ENCODE results near the gene GRK5.

Gene GRK5

GRCh38 chr10:119483001-119483400 lies 275.6 kb downstream of the GRK5 start:
- TF ChIP-seq CTCF (IDR thresholded peaks at IDR 0.05; ENCODE audit: low read depth, low read length) (no peak), EZH2phosphoT487 (IDR thresholded peaks at IDR 0.05; ENCODE audit: low read depth) (no peak)
- Histone ChIP-seq H2AFZ (ENCODE audit: low read depth, low read length) (no peak overlapping the region), H3K4me2 (ENCODE audit: low read length) (no peak overlapping the region), H3K4me1 (ENCODE audit: low read length) (peaks cover 15% of the 10 kb centered on the region), H3K4me3 (ENCODE audit: low read length) (no peak overlapping the region), H3K9me3 (ENCODE audit: insufficient read depth, low read length) (no peaks in the 10 kb centered on the region), H3K27me3 (ENCODE audit: low read depth, low read length) (peaks cover 5% of the 10 kb centered on the region; the same call in 1 of the 2 replicates), H3K9ac (ENCODE audit: low read length) (no peak overlapping the region), H3K36me3 (replicated peaks; ENCODE audit: low read depth, low read length) (no peaks in the 10 kb centered on the region), H3K27ac (ENCODE audit: low read length) (no peak overlapping the region), H3K79me2 (ENCODE audit: low read length) (no peaks in the 10 kb centered on the region), H4K20me1 (ENCODE audit: insufficient read depth, low read length) (no peaks in the 10 kb centered on the region)

GRCh38 chr10:119483839-119484238 lies 276.5 kb downstream of the GRK5 start:
- H3K4me2 ChIP-seq (ENCODE audit: low read length): no peak overlapping the region
- no peak overlapping the region for H3K27ac ChIP-seq (ENCODE audit: low read length)
- H3K36me3 ChIP-seq (replicated peaks; ENCODE audit: low read depth, low read length): no peaks in the 10 kb centered on the region
- no peaks in the 10 kb centered on the region for H3K9me3 ChIP-seq (ENCODE audit: insufficient read depth, low read length)
- no peak overlapping the region for H2AFZ ChIP-seq (ENCODE audit: low read depth, low read length)
- peaks cover 5% of the 10 kb centered on the region; the same call in 1 of the 2 replicates for H3K27me3 ChIP-seq (ENCODE audit: low read depth, low read length)
- no peak for TF ChIP-seq CTCF (IDR thresholded peaks at IDR 0.05; ENCODE audit: low read depth, low read length)
- TF ChIP-seq EZH2phosphoT487 (IDR thresholded peaks at IDR 0.05; ENCODE audit: low read depth): no peak
- no peaks in the 10 kb centered on the region for H3K79me2 ChIP-seq (ENCODE audit: low read length)
- H4K20me1 ChIP-seq (ENCODE audit: insufficient read depth, low read length): no peaks in the 10 kb centered on the region
- no peak overlapping the region for H3K4me3 ChIP-seq (ENCODE audit: low read length)
- peaks cover 7% of the 10 kb centered on the region for H3K4me1 ChIP-seq (ENCODE audit: low read length)
- H3K9ac ChIP-seq (ENCODE audit: low read length): no peak overlapping the region

- Histone ChIP-seq H3K27ac (ENCODE audit: low read length) (no peak overlapping the region), H3K79me2 (ENCODE audit: low read length) (no peaks in the 10 kb centered on the region), H3K4me3 (ENCODE audit: low read length) (no peak overlapping the region), H3K9me3 (ENCODE audit: insufficient read depth, low read length) (no peaks in the 10 kb centered on the region), H2AFZ (ENCODE audit: low read depth, low read length) (no peak overlapping the region), H3K9ac (ENCODE audit: low read length) (no peak overlapping the region), H3K4me2 (ENCODE audit: low read length) (no peak overlapping the region), H3K36me3 (replicated peaks; ENCODE audit: low read depth, low read length) (no peaks in the 10 kb centered on the region), H3K27me3 (ENCODE audit: low read depth, low read length) (no peaks in the 10 kb centered on the region), H3K4me1 (ENCODE audit: low read length) (peaks cover 8% of the 10 kb centered on the region), H4K20me1 (ENCODE audit: insufficient read depth, low read length) (no peaks in the 10 kb centered on the region)
- no peak for TF ChIP-seq CTCF (IDR thresholded peaks at IDR 0.05; ENCODE audit: low read depth, low read length)
- TF ChIP-seq EZH2phosphoT487 (IDR thresholded peaks at IDR 0.05; ENCODE audit: low read depth): no peak
Observed at GRCh38 chr10:119488675-119489074, 281.3 kb downstream of the GRK5 start.

- H3K27ac ChIP-seq (ENCODE audit: low read length): no peak overlapping the region
- peak overlapping the region; percentile 52; the same call in 1 of the 2 replicates for H2AFZ ChIP-seq (ENCODE audit: low read depth, low read length)
Observed at GRCh38 chr10:119489991-119490326, 282.6 kb downstream of the GRK5 start.

More at GRCh38 chr10:119489991-119490326, 282.6 kb downstream of the GRK5 start:
- H3K4me1 ChIP-seq (ENCODE audit: low read length): peaks cover 15% of the 10 kb centered on the region
- peak overlapping the region; percentile 87 for H3K4me2 ChIP-seq (ENCODE audit: low read length)
- H4K20me1 ChIP-seq (ENCODE audit: insufficient read depth, low read length): no peaks in the 10 kb centered on the region
- no peaks in the 10 kb centered on the region for H3K27me3 ChIP-seq (ENCODE audit: low read depth, low read length)
- no peaks in the 10 kb centered on the region for H3K36me3 ChIP-seq (replicated peaks; ENCODE audit: low read depth, low read length)
- no peaks in the 10 kb centered on the region for H3K79me2 ChIP-seq (ENCODE audit: low read length)
- H3K9me3 ChIP-seq (ENCODE audit: insufficient read depth, low read length): no peaks in the 10 kb centered on the region
- H3K9ac ChIP-seq (ENCODE audit: low read length): peak overlapping the region; percentile 54
- H3K4me3 ChIP-seq (ENCODE audit: low read length): peak overlapping the region; percentile 85
- TF ChIP-seq EZH2phosphoT487 (IDR thresholded peaks at IDR 0.05; ENCODE audit: low read depth) (no peak), CTCF (IDR thresholded peaks at IDR 0.05; ENCODE audit: low read depth, low read length) (0 out of 2 replicates have a peak, but pooled peaks have one; percentile 3)

Data from OCI-LY3 (cell line).